ENCODE results near the gene PPFIBP1. TPM values are rescaled to one million over a fixed set of nuclear protein-coding genes. Genes with fewer than 3 reads are reported as not detected.
"Not testable (repeated sequence)": the region's sequence is repeated elsewhere in the genome, so short reads cannot be mapped to it uniquely, and the experiment has no call there.

The PPFIBP1 gene
- total RNA-seq, 1 donor from 2014 or later, result 49.6 TPM

GRCh38 chr12:27537855-27538675, 14.1 kb downstream of the PPFIBP1 start:
- intact Hi-C loops (cut with micrococcal nuclease), result no loop called here

GRCh38 chr12:27539191-27539631, 15.2 kb downstream of the PPFIBP1 start:
- intact Hi-C loops (cut with micrococcal nuclease), result no loop called here

DNA sequence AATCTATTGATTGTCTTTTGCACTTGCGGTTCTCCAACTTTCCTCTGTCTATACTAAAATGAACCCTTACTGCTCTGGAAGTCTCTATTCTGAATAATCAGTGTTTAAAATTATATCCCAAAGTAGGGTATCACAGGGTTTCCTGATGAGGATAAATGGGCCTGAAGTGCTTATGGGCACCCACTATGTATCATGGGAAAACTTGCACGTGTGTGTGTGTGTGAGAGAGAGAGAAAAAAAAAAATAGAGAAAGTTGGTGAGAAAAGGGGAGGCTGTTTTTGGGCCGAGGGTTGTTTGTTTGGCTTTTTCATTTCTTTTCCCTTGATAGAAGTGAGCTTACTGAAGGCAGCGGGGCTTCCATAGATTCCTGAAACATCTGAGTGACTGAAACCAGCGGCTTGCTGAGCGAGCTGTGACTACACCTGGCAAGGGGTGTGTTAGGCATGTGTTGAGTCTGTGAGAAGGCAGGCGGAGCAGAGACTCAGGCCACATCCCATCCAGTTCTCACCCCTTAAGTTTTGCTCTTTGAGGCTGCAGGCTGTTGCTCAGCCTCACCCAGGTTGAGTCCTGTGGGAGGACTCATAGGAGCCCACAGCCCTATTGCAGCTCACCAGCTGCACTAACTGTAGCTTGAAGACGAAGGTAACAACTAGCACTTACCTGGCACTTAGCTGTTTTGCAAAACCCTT, 17.2 kb downstream of the PPFIBP1 start:
- intact Hi-C loops (cut with micrococcal nuclease), result no loop called here

GRCh38 chr12:27542628-27543027, 18.6 kb downstream of the PPFIBP1 start:
- intact Hi-C loops (cut with micrococcal nuclease), result no loop called here

DNA sequence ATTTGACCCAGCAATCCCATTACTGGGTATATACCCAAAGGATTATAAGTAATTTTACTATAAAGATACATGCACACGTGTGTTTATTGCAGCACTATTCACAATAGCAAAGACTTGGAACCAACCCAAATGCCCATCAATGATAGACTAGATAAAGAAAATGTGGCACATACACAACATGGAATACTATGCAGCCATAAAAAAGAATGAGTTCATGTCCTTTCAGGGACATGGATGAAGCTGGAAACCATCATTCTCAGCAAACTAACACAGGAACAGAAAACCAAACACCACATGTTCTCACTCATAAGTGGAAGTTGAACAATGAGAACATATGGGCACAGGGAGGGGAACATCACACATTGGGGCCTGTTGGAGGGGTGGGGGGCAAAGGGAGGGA, 20.9 kb downstream of the PPFIBP1 start:
- intact Hi-C loops (cut with micrococcal nuclease), result not testable (repeated sequence)

GRCh38 chr12:27545665-27546064, 21.7 kb downstream of the PPFIBP1 start:
- intact Hi-C loops (cut with micrococcal nuclease), result no loop called here

GRCh38 chr12:27547592-27547991, 23.6 kb downstream of the PPFIBP1 start:
- intact Hi-C loops (cut with micrococcal nuclease), result no loop called here

DNA sequence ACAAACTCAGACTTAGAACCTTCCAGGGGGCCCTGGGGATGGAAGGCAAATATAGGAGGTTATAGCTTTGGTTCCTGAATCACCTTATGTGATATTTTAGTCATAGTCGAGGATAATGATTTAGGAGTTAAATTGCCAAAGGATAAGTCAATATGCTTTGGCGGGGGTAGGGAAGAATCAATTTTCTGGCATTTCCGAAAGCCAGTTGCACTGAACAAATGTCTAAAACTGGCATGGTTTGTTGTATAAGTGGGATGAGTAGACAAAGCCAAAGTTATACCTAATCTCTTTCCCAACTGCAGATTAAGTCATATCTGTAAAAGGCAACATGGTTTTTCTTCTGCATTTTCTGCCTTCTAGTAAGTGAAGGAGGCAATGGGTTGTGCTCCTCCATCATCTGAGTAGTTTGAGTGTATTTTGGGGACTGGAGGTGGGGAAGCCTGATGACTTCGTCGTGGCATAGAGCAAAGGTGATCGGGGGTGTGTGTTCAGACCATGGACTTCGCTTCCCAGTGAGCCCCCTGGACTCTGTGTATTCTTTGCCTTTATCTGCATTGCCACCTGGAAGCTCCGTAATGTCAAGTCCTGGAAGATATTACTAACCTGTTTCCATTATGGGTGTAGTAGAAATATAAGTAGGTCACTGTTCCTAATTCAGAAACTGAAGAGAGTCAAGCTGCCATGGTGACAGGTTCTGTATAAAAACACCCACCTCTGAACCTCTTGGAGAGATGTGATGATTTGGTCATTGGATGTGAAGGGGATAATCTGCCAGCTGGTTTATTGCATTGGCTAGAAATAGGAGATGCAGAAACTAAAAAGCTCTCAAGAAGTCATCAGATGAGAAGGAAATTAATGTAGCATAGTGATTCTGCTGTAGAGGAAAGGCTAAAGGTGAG, 24.5 kb downstream of the PPFIBP1 start:
- intact Hi-C loops (cut with micrococcal nuclease), result no loop called here

GRCh38 chr12:27549236-27549800, 25.3 kb downstream of the PPFIBP1 start:
- intact Hi-C loops (cut with micrococcal nuclease), result no loop called here

DNA sequence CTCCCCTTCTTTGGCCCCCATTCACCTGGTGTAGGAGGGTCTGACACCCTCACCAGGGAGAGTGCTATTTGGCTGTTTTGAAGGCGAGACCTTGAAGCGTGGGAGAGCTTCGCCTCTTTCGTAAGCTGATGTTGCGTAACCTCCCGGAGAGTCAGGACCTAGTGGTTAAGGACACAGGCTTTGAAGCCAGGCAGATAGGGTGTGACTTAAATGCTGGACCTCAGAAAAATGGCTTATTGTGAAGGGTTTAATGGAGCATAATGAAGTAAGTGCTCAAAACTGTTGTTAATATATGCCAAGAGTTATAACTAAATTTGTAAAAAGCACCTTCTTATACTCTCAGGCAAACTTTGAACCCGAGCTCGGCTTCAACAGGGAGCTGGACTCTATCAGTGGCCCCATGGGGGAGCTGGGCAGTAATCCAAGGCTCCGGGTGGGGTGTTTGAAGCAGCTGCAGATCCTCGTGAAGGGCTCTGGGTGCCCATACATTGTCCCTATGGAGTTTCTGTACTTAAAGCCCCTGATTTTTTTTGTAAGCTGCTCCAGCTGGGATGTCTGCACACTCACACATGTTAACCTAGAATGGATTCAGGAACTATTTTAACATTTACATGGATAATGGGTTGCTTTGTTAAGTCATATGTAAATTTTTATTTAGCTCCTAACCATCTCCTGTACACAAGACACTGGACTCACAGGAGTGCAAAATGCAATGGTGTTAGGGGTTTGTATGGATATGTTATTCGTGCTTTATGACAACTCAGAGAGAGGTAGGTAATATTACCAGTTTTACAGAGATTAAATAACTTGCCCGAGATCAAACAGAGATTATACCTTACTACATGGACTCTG, 26.0 kb downstream of the PPFIBP1 start:
- intact Hi-C loops (cut with micrococcal nuclease), result no loop called here

DNA sequence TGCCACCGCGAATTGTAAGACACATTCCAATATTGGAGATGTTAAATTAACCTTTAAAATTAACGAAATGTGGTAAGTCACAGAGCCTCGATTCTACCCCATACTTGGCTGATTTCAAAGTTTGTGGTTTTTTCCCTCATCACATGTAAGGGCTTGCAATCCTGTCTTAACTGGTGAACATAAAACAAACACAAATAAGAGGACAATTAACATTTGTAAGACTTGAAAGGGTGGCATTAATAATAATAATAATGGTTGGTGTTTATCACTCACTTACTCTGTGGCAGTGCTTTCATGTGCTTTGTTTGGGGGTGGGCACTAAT, 26.6 kb downstream of the PPFIBP1 start:
- intact Hi-C loops (cut with micrococcal nuclease), result no loop called here

GRCh38 chr12:27551172-27551840, 27.3 kb downstream of the PPFIBP1 start:
- intact Hi-C loops (cut with micrococcal nuclease), result no loop called here

DNA sequence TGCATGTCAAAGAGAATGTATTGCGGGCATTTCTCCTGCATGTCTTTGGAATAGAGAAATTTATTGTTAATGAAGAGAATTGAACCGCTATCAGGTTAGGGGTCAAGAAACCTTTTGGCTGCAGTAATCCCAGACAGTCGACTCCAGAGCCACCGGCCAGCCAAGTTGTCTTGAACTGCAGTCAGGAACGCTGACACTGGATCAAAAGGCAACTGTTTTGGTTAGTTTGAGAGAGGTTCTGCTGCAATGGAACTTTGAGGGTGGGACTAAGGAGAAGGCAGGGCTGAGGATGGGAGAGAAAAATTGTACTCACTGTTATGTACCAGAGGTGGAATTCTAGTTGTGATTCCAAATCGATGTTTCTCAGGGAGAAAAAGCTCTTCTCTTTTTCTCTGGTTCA, 28.2 kb downstream of the PPFIBP1 start:
- intact Hi-C loops (cut with micrococcal nuclease), result no loop called here

DNA sequence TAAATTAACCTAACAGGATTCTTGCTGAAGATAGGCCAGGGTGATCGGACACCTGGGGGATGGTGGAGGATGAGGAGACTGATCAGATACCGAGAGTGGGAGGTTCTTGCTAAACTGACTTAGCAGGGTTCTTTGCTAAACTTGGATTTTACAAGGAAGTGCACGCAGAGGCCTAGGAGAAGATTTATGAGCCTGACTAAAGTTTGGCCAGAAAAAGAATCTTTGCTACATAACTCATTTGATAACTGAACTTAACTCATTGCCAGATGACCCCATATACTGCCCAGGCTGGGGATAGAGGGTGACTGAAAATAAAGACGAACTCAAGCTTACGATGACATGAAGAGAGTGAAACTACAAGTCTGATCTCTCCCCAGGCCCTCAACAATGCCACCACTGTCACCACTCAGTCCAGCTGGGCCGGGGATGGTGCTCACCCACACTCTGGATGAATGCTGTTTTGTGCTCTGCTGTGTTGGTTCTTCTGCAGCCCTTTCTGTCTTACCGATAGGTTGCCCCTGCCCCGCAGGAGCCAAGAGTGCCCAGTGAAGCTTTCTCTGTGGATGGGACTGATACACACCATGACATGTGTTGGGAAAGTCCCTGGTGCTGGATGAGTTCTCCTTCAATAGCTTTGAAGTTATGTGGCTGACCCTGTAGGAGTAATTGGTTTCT, 29.0 kb downstream of the PPFIBP1 start:
- intact Hi-C loops (cut with micrococcal nuclease), result no loop called here

- intact Hi-C loops (cut with micrococcal nuclease), result no loop called here
Measured at GRCh38 chr12:27553941-27554340, 29.9 kb downstream of the PPFIBP1 start.

- intact Hi-C loops (cut with micrococcal nuclease), result no loop called here
Measured at GRCh38 chr12:27554421-27555186, 30.6 kb downstream of the PPFIBP1 start.

- intact Hi-C loops (cut with micrococcal nuclease), result no loop called here
Measured at GRCh38 chr12:27555361-27555760, 31.4 kb downstream of the PPFIBP1 start.

- intact Hi-C loops (cut with micrococcal nuclease), result no loop called here
Measured at GRCh38 chr12:27555925-27556778, 32.1 kb downstream of the PPFIBP1 start.
